WI38 (cell line): ENCODE results near the gene B4GALNT4.
"Not testable (repeated sequence)": the region's sequence is repeated elsewhere in the genome, so short reads cannot be mapped to it uniquely, and the experiment has no call there.

Experiments
- H3K4me3 ChIP-seq: 2 replicates; pipeline ENCODE4 v1.5.1; 2011; ENCODE audit warnings: low read depth, mild to moderate bottlenecking, control low read depth, low read length
- CTCF ChIP-seq: IDR thresholded peaks from 2 replicates; pipeline ENCODE4 v1.5.1; 2012; ENCODE audit warnings: low read depth, mild to moderate bottlenecking, control low read depth, low read length

The B4GALNT4 gene

GRCh38 chr11:340539-341512 lies 28.5 kb upstream of the B4GALNT4 start:
- no peak overlapping the region for H3K4me3 ChIP-seq
- TF ChIP-seq CTCF: no peak

GRCh38 chr11:342328-342727 lies 27.0 kb upstream of the B4GALNT4 start:
- no peak overlapping the region for H3K4me3 ChIP-seq

GRCh38 chr11:344836-345578 lies 24.3 kb upstream of the B4GALNT4 start:
- no peak overlapping the region for H3K4me3 ChIP-seq
- no peak for TF ChIP-seq CTCF

More at GRCh38 chr11:342328-342727, 27.0 kb upstream of the B4GALNT4 start:
- TF ChIP-seq CTCF: no peak

GRCh38 chr11:346529-346928 lies 22.8 kb upstream of the B4GALNT4 start:
- no peak overlapping the region for H3K4me3 ChIP-seq
- no peak for TF ChIP-seq CTCF

- not testable (repeated sequence) for H3K4me3 ChIP-seq
Measured at GRCh38 chr11:349270-349954, 19.9 kb upstream of the B4GALNT4 start.

GRCh38 chr11:350033-350722 lies 19.1 kb upstream of the B4GALNT4 start:
- not testable (repeated sequence) for H3K4me3 ChIP-seq

GRCh38 chr11:350723-351255 lies 18.5 kb upstream of the B4GALNT4 start:
- no peak overlapping the region for H3K4me3 ChIP-seq
- no peak for TF ChIP-seq CTCF
